Measurements from ENCODE around the gene HCRT.
A peak's percentile ranks its signal among the peaks of the same experiment; 100 is the strongest.

Gene HCRT

GRCh38 chr17:42138749-42139492 is 46.3 kb downstream of the HCRT start:
- DNase-seq (ENCODE audit: low read depth): no peak

DNA sequence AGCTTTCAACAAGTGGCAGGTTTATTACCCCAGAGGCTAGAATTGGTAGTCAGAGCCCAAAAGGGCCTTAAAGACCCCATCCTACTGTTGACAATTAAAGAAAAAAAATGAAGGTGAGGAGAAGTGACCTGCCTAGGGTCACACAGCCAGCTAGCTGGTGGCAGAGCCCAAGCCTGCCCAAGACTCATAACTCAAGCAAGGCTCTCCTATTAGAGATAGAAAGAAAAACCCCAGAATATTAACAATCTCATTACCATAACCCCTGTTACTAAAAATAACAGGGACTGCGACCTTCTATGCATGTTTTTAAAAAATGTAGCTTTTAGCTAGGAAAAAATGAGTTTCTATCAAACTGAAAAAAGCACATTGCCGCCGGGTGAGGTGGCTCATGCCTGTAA is 48.6 kb downstream of the HCRT start:
- no peak for DNase-seq (ENCODE audit: low read depth)

DNA sequence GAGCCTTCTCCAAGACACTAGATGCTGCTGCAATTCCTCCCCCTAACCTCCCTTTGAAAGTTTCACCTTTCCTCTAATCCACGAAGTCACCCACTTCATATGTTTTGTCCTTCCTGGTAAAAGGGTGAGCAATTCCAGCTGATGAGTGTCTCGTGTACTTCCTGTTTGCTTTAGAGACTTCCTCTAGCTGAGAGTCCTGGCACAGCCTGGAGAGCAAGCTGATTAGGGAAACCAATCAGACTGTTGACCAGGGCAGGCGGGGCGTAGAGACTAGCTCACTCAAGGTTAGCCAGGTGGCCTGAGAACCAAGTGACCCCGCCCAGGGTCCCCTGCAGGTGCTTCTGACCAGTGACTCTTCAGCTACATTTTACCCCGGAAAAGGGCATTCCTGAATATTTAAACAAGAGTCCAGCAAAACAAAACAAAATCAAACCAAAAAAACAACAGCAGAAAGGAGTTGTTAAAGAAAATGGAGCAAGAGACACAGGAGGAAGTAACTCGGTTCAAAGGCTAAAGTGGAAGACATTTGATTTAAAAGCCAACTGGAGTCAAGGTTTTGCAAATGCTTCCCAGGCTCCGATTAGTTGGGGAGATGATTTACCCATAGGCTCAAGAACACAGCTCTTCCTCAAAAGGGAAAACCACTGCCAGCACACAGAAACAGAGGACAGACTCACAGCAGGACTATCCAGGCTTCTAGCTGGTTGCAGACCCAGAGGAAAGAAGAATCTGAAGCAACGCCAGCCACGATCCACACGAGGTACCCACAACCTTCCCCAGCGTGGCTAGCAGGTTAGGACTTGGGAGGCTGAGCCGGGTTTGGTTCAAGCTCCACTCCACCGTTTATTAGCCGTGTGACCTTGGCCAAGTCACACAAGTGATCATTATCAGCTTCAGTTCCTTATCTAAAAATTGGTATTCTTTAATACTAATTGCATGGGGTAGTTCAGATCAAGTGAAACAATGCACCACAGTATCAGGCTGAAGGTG is 49.3 kb downstream of the HCRT start:
- DNase-seq (ENCODE audit: low read depth): peak; percentile 16

GRCh38 chr17:42135151-42135550 is 50.1 kb downstream of the HCRT start:
- no peak for DNase-seq (ENCODE audit: low read depth)
